K562 (cell line): ENCODE results near the gene EXOC4. TPM values are rescaled to one million over a fixed set of nuclear protein-coding genes. Genes with fewer than 3 reads are reported as not detected.
A peak's percentile ranks its signal among the peaks of the same experiment; 100 is the strongest.

ENCODE experiments used
- NFATC3 ChIP-seq: fragments of 450-650 bp; IDR thresholded peaks from 2 replicates; pipeline ENCODE4 v1.6.1; 2017; ENCODE audit warnings: mild to moderate bottlenecking
- POLR2B ChIP-seq: fragments of 450-650 bp; IDR thresholded peaks from 2 replicates; pipeline ENCODE4 v1.6.1; 2018; ENCODE audit warnings: low read depth; ENCODE audit not compliant: partially characterized antibody
- STAT5B ChIP-seq: fragments of 250-450 bp; sonication (Bioruptor Pico); IDR thresholded peaks from 2 replicates; pipeline ENCODE4 v1.8.0; 2021; ENCODE audit warnings: mild to moderate bottlenecking, inconsistent platforms
- ZNF354B ChIP-seq: fragments of 250-450 bp; sonication (Bioruptor Pico); IDR thresholded peaks from 2 replicates; pipeline ENCODE4 v1.4.0; 2020
- polyA plus RNA-seq, 8 experiments: library from polyadenylated mRNA; depleted of rRNA in 4 of 8; stranded (reverse) in 5 of 8; unstranded in 3 of 8; fragments of >200 nt; fragmentation: Nextera tagmentation in 2 of 8; fragmentation: Illumina TruSeq in 1 of 8; extraction: Ambion mirVana in 2 of 8; extraction: Trizol in 1 of 8; gene quantifications; 2 replicates each; pipeline versions ENCODE4 v1.2.1 to v1.2.3, GENCODE V29; 2011 to 2014; ENCODE audit warnings: inconsistent platforms in 1 of 8, missing spikeins in 1 of 8
- total RNA-seq, 7 experiments: library from RNA; depleted of rRNA in 6 of 7; stranded (reverse); fragments of >200 nt in 6 of 7; fragmentation: Illumina TruSeq in 2 of 7; extraction: Trizol in 2 of 7; gene quantifications; 2 replicates each; pipeline versions ENCODE4 v1.2.1 to v1.2.3, GENCODE V29; 2011 to 2021; ENCODE audit warnings: low replicate concordance in 1 of 7
- TF ChIP-seq, protein P1 (sequence below), 2 experiments: fragments of 450-650 bp; formaldehyde crosslinking in 1 of 2; IDR thresholded peaks; 2 replicates each; pipeline versions ENCODE4 v1.4.0 to v1.6.1; 2014 to 2020; ENCODE audit warnings: mild to moderate bottlenecking in 2 of 2, borderline replicate concordance in 1 of 2, low read depth in 1 of 2

Gene EXOC4
- total and polyA plus RNA-seq, 9 of the 15 experiments (the other 6 are each of a cell fraction or from before 2014, with no cell fraction given), result 18.5 to 73.1 (median 46.6) TPM

DNA sequence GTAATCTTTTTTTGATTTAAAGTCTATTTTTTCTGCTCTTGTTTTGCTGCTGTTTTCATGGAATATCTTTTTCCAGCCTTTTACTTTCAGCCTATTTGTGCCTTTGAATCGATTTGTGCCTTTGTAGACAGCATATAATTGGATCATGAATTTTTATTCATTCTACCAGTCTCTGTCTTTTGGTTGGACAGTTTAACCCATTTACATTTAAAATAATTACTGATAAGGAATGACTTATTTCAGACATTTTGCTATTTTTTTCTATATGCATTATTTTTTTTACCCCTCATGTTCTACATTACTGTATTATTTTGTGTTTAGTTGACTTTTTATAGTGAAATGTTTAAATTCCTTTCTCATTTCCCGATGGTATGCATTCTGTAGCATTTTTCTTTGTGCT lies 99.6 kb downstream of the EXOC4 start (continued):
- TF ChIP-seq, protein P1, sequence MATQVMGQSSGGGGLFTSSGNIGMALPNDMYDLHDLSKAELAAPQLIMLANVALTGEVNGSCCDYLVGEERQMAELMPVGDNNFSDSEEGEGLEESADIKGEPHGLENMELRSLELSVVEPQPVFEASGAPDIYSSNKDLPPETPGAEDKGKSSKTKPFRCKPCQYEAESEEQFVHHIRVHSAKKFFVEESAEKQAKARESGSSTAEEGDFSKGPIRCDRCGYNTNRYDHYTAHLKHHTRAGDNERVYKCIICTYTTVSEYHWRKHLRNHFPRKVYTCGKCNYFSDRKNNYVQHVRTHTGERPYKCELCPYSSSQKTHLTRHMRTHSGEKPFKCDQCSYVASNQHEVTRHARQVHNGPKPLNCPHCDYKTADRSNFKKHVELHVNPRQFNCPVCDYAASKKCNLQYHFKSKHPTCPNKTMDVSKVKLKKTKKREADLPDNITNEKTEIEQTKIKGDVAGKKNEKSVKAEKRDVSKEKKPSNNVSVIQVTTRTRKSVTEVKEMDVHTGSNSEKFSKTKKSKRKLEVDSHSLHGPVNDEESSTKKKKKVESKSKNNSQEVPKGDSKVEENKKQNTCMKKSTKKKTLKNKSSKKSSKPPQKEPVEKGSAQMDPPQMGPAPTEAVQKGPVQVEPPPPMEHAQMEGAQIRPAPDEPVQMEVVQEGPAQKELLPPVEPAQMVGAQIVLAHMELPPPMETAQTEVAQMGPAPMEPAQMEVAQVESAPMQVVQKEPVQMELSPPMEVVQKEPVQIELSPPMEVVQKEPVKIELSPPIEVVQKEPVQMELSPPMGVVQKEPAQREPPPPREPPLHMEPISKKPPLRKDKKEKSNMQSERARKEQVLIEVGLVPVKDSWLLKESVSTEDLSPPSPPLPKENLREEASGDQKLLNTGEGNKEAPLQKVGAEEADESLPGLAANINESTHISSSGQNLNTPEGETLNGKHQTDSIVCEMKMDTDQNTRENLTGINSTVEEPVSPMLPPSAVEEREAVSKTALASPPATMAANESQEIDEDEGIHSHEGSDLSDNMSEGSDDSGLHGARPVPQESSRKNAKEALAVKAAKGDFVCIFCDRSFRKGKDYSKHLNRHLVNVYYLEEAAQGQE (IDR thresholded peaks at IDR 0.05; ENCODE audit: borderline replicate concordance), result no peak
- TF ChIP-seq, protein P1 (CRISPR knock-in tag; IDR thresholded peaks at IDR 0.05; ENCODE audit: low read depth), result no peak
- TF ChIP-seq NFATC3 (no peak), POLR2B (no peak), STAT5B (CRISPR knock-in tag) (no peak), ZNF354B (CRISPR knock-in tag) (peak; percentile 86)
